RCC 7860 (cell line): ENCODE data around the gene EFTUD2.
A peak's percentile ranks its signal among the peaks of the same experiment; 100 is the strongest.

Experiments used
- DNase-seq: peaks from one replicate; pipeline ENCODE4 v3.0.0-alpha.2; 2015; ENCODE audit warnings: low spot score
- FAIRE-seq: peaks from 2 replicates; lab custom pipeline; 2012; peaks lifted over from hg19 to GRCh38; lab: Jason Lieb, UNC

The EFTUD2 gene

DNA sequence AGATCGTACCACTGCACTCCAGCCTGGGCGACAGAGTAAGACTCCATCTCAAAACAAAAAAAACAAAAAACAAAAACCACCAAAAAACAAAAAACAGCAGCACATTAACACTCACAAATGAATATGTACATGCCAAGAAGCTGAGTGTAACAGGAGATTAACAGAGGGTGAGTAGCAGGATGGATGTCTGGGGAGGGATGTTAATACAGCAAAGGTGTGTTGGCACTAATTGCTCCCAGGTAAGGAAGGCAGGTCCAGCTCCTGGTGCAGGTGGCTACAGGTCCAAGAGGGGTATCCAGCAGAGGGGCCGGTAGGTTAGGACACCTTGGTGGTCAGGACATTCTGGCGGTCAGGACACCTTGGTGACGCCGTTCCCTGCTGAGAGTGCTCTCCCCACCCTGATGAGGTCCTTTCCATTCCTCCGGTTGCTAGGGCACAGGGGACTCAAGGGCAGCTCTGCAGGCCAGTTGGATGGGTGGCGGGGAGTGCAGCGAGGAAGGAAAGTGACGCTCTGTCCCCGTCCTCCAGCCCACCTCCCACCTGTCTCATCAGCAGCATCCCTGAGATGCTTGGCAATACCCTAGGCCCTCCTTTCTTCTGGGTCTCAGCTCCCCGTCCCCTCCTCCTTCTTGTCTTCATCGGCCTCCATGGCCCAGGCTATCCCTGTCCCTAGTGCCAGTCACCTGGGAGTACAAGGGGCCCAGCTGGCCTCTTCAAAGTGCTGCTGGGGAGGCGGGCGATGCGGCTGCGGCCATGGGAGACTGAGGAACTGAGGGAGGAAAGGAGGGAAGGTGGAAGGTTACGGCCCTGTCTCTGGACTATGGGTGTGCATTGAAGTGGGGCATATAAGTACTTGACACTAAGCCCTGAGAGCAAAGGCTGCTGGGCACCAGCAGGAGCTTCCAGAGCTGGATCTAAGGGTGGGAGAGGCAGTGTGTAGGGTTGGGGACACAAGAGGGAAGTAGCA, 26.8 kb upstream of the EFTUD2 start:
- no peak for FAIRE-seq
- no peak for DNase-seq

DNA sequence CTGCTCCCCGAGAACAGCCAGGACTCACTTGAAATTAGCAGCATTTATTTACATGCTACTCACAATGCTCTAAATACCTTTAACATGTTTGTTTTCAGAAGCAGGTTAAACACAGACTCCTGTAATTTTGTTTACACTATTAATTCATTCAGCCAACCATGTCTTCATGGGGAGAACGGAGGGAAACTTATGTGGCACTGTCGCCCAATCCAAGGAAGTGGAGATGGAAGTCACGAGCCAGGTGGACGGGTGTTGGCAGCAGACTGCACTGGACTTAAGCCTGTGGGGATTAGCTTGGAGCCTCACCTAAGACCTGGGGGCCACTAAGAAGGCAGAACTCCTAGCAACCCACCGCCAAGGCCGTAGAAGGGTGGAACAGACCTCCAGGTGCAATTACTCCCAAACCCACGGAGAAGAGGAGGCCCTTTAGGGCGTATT, 24.9 kb upstream of the EFTUD2 start:
- FAIRE-seq (no peak), DNase-seq (no peak)

DNA sequence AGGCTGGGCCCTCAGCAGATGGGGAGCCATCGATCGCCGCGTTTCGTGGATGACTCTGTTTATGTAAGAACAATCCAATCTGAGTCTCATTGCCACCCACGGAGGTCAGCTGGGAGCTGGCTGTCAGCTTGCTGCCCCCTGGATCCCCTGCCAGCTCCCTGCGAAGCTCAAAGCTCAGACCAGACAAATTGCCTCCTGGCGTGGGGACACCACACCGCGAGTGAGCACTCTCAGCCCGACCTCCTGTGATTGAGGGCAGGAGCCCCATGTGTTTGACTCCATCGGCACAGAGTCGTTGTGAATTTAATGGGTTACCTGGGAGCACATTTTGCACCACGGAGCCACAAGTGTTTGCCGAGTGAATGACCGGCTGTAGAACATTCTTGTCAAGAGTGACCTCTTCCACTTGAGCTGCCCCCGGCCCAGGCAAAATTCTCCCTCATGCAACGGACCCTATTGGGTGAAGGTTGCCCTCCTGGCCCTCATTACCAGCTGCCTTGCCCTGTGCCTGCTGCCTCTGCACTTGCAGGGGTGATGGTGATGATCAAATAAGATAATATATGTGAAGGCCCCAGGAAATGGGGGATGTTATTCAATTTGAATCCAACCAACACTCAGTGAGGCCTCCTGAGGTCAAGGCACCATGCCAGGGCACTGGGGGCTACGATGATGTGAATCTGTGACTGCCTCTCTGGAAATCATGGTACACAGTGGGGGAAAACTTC, 23.7 kb upstream of the EFTUD2 start:
- no peak for FAIRE-seq
- no peak for DNase-seq

DNA sequence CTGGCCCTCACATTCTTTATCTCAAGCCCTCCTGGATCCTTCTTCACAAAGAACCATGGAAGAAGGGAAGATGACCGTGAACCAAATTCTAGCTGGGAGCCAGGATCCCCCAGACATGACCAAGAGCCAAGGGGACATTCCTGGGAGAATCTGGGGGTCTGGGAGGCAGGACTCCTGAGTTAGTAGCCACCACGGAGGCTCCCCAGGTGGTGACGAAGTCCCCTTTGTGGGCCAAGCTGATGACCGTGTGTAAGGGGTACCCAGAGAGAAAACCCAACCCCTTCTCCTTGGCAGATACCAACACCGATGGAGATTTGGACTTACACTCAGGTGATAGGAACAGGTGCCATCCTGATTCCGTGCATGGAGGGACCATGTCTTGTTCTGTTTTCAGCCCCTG, 22.9 kb upstream of the EFTUD2 start:
- FAIRE-seq: no peak
- no peak for DNase-seq

DNA sequence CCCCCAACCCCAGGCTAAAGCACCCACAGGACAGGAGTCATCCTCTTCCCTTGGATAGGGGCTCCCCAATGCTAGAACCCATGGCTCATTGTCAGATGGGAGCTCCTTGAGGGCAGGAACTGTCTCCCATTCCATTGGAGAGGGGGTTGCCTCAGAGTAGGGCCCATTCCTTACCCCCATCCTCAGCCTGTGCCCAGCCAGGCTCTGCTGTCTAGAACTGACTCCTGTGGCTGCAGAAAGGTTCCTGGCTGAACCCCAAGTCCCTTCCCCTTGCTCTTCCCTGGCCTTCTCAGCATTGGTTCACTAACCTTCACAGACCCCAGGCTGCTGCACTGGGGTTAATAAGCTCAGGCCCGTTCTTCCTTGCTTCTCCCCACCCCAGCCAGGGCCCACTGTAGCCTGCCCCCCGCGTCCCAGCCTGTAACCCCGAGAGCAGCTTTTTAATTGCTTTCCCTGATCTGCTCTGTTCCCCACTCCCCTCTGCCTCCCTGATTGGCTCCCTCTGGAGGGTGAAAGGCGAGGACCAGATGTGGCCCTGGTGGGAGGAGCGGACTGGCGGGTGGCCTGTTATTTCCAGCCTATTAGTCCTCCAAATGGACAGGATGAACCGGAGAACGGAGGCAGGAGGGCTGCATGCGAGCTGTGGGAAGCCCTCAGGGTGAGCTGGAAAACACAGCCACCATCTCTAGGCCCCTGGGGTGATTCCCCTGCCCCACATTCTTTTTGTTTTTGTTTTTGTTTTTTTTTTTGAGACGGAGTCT, 22.1 kb upstream of the EFTUD2 start:
- FAIRE-seq (no peak), DNase-seq (no peak)

DNA sequence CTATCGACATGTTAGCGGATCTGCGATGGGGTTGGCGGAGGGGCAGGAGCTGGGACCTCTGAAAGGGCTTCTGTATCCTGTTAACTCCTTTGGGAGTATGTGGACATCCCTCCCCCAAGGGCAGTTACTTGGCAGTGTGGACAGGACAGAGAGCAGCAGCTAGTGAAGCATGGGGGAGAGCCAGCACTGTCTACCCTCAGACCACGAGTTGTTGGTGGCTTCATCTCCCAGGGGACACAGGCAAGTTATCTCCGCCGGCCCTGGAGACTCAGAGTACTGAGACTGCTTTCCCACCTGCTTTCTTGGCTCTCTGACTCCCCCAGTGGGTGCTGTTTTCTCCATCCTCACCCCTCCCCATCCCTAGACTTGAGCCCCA, 21.3 kb upstream of the EFTUD2 start:
- FAIRE-seq (no peak), DNase-seq (no peak)

DNA sequence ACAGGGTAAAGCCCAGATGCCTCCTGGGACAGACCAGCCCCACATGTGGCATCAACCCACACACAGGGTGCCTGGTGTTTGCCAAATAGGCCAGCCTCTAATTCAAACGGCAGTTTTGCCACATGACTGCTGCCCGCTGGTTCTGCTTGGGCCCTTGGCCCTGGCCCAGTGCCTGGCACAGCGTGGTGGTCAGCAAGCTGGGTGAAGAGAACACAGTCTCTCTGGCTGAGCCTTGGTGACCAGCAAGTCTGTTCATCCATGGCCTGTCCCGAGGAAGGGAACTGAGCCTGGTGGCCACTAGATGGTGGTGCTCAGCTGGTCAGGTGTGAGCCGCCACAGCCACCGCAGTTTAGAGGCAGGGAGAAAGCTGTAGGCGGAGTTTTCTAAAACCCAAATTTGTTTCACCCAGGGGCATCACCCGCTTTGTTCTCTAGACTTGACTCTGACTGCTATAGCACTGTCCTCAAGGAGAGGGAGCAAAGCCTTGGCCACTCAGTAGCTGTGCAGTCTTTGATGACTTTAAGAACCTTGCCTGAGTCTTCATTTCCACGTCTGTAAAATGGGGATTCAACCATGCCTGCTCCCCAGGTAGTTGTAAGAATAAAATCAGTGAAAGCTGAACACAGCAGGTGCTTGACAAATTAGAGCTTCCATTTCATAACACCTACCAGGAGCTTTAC, 20.8 kb upstream of the EFTUD2 start:
- DNase-seq: peak; percentile 59

DNA sequence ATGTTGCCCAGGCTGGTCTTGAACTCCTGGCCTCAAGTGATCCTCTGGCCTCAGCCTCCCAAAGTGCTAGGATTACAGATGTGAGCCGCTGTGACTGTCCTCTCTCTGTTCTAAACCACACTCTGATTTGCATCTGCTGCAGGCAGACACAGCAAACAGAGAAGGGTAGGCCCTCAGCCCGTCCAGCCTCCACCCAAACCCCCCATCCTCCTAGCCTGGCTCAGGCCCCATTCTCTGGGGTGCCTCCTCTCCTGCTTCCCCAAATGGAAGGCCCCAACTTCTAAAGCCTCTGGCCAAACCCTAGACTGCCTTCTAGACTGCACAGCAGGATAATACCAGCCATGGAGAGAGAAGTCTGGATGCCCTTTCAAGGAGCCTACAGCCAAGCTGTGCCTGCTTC, 20.2 kb upstream of the EFTUD2 start:
- FAIRE-seq: no peak
- no peak for DNase-seq

More for the DNA sequence above, 20.8 kb upstream of the EFTUD2 start:
- peak; percentile 46 for FAIRE-seq

DNA sequence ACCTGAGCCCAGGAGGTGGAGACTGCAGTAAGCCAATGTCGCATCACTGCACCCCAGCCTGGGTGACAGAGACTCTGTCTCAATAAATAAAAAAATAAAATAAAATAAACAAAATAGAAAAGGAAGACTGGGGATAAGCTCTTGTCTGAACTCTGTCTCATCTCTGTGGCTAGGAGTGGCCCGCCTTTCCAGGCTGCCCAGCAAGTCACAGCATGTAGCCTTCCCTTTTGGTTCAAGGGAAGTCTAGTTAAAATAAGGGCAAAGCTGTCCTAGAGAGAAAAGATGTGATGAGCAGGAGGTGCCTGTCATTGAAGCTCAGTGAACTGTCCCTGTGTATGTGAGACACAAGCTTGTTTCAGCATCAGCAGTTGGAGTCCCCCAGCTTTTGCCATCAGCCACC, 18.8 kb upstream of the EFTUD2 start:
- DNase-seq (no peak), FAIRE-seq (no peak)

DNA sequence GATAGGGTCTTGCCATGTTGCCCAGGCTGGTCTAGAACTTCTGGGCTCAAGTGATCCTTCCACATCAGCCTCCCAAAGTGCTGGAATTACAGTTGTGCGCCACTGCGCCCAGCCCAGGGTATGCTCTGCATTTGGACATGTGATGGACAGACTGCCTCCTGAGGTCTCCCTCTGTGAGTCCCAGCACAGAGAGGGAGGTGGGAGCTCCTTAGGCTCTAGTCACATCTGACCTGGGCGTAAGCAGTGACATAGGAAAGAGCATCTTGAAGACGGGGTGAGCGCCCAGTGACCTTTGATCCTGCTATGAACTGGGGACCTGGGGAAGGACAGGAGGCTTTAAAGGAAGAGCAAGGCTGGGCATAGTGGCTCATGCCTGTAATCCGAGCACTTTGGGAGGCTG, 18.2 kb upstream of the EFTUD2 start:
- FAIRE-seq: no peak
- DNase-seq: no peak

DNA sequence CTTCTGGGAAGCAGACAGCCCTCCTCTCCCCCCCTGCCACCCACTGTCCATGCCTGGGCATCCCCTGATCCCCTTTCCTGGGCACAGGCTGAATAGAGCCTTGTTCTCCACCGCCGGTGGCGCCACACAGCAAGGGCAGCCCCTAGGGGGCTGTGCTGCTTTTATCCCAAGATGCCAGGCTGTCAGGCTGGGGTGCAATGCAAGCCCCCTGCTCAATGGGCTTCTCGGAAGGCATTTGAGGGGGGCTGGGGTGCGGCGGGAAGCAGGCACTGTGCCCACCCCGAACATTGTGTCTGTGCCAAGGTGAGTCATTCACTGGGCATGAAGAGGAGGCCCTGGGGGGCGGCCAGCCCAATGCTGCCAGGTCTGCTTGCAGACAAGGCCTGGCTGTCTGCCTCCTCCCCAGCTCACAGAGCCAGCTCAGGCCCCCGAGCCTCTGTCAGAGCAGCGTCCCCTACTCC, 17.6 kb upstream of the EFTUD2 start:
- FAIRE-seq: no peak
- peak; percentile 22 for DNase-seq

DNA sequence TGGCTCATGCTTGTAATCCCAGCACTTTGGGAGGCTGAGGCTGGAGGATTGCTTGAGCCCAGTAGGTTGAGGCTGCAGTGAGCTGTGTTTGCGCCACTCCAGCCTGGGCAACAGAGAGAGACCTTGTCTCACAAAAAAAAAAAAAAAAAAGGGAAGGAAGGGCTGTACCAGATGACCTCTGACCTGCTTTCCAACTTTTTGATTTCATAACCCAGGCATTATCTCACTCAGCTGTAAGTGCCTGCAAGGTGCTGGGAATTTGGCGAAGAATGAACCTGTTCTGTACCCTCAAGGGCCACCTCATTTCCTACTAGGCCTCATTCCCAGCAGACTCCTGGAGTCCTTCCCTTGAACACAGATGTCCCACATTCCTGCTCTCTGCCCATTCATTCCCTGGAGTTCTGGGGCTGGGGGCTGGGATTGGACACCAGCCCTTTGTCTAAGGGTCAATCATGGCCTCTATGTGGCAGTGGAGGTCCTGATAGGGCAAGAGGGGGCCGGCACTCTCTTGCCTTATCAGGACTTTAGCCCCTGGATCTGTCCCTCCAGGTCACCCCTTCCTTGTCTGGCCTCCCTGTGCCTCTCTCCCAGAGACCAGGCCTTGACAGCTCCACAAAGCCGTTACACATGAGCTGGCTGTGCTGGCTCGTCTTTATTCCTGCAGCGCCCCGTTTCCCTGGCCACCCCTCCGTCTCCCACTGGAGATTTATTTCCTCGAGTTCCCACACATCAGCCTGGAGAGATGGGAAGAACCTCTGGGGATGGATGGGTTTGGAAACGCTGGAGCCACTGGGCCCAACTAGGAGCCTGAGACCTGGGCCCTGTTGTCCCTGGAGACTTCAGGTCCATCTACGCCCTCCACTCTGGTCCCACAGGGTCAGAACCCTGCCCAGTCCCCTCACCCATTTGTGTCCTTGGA, 16.9 kb upstream of the EFTUD2 start:
- no peak for FAIRE-seq
- no peak for DNase-seq

DNA sequence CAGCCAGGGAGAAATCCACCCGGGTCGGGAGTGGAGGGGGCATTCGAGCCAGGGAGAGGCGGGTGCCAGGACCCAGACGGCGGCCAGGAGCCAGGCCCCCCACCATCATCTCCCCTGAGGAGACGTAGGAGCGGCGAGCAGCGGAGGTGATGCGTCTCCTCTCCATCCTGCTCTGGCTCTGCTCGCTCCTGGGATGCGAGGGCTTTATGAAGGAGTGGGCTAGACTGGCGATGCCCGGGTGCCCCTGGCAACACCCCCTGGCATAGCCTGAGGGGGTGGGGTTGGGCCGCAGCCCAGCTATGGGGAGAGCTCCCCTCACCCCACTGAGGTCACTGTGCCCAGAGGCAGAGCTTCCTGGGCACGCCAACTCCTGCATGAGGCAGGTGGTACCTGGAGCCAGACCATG, 16.1 kb upstream of the EFTUD2 start, which contains the start of gene GFAP:
Gene GFAP, minus strand, starts transcription at position 180 of the 406 bp plus-strand sequence. Its CDS starts 14 bp downstream, at position 166.
- no peak for FAIRE-seq
- no peak for DNase-seq

DNA sequence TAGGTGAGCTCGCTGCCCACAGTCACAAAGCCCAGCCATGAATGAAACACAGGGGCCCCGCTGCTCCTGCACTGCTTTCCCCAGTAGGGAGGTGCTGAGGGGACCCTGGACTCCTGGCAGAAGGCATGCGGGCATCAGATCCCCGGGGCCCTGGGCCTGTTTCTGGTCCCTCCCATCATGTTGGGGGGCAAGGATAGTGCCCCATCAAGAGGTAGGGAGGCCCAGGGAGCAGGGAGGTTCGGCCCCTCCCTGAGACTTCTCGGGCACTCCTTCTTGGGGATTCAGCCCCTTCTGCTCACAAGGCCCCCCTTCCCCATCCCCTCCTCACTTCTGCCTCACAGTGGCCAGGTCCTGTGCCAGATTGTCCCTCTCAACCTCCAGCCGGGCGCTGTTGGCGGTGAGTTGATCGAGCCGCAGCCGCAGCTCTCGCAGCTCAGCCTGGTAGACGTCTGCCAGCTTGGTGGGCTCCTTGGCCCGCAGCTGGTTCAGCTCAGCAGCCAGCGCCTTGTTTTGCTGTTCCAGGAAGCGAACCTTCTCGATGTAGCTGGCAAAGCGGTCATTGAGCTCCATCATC, 15.5 kb upstream of the EFTUD2 start:
- FAIRE-seq: no peak
- no peak for DNase-seq

DNA sequence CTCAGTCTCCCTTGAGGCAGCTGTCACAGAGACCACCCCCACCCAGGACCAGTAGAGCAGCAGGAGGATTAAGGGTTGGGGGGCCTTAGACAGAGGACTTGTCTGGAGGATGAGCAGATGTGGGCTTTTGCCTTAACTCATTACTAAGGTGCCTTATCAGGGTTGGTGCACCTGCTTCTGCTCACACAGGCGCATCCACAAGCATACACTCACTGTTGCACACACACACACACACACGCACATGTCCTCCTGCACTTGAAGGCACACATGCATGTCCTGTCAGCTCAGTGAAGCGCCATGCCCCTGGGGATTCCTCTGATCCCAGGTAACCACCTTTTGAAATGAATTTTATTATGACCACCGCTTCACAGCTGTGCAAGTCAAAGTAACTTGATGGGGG, 14.9 kb upstream of the EFTUD2 start:
- no peak for DNase-seq
- FAIRE-seq: no peak

DNA sequence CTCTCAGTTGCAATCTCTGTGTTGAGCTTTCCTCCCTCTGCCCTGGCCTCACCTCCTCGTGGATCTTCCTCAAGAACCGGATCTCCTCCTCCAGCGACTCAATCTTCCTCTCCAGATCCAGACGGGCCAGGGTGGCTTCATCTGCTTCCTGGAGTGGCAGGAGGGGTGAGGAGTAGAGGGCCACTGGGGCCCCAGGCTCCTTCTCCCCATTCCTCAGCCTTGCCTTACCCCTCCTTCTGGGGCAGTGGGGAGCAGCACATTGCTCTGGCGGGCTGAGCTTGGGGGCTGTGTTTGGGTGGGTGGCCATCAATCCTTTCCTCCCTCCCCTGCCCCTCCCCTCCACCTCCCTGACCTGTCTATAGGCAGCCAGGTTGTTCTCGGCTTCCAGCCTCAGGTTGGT, 14.4 kb upstream of the EFTUD2 start:
- FAIRE-seq (no peak), DNase-seq (no peak)

DNA sequence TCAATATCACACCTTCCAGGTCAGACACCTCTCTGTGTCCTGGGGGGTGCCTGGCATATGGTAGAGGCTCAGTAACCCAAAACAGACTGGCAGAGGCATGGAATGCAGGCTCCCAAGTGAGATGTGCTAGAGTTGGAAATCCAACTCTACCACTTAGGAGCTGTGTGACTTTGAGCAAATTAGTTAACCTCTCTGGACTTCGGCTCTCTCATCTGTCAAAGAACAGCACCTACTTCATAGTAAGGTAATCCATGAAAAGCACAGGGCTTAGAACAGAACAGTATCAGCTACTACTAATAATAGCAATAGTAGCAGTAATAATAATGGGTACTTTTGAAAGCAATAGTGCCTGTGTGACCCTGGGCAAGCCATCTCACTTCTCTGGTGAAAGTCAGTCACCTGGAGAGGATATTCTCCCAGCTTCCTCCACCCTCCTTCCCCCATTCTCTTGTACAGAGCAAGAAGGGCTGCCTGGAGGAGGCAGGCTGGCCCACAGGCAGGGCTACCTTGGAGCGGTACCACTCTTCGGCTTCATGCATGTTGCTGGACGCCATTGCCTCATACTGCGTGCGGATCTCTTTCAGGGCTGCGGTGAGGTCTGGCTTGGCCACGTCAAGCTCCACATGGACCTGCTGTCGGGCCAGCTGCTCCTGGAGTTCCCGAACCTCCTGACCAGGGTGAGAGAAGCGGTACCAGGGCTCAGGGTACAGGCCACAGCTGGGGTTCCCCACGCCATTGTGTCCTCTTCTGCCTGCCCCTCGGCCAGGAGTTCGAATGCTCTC, 13.7 kb upstream of the EFTUD2 start:
- no peak for FAIRE-seq
- no peak for DNase-seq
